HUES6 (cell line): ENCODE results near the gene USP48.

Experiments
- H3K27ac ChIP-seq: 2 replicates; pipeline ENCODE4 v1.7.0; 2013; ENCODE audit warnings: low read depth, mild to moderate bottlenecking, low read length, inconsistent platforms
- H3K27me3 ChIP-seq: 2 replicates; pipeline ENCODE4 v1.6.1; 2013; ENCODE audit warnings: low read length; ENCODE audit not compliant: control insufficient read depth, insufficient read depth
- H3K36me3 ChIP-seq: 2 replicates; pipeline ENCODE4 v1.6.1; 2013; ENCODE audit warnings: low read length; ENCODE audit not compliant: control insufficient read depth, insufficient read depth
- H3K4me1 ChIP-seq: 2 replicates; pipeline ENCODE4 v1.6.1; 2013; ENCODE audit warnings: low read length; ENCODE audit not compliant: control insufficient read depth, insufficient read depth
- H3K4me3 ChIP-seq: 2 replicates; pipeline ENCODE4 v1.5.1; 2013; ENCODE audit warnings: low read depth, low read length
- H3K9ac ChIP-seq: one replicate; pipeline ENCODE4 v1.6.1; 2013; ENCODE audit warnings: mild to moderate bottlenecking, low read length
- H3K9me3 ChIP-seq: 2 replicates; pipeline ENCODE4 v1.6.1; 2013; ENCODE audit warnings: low read depth, low read length; ENCODE audit not compliant: control insufficient read depth, insufficient read depth

The USP48 gene

GRCh38 chr1:21630571-21631343 is 152.2 kb downstream of the USP48 start:
- H3K9ac ChIP-seq = no peak overlapping the region
- H3K27me3 ChIP-seq = no peaks in the 10 kb centered on the region
- H3K4me1 ChIP-seq = peaks cover 35% of the 10 kb centered on the region
- no peaks in the 10 kb centered on the region for H3K9me3 ChIP-seq
- H3K4me3 ChIP-seq = no peak overlapping the region
- H3K36me3 ChIP-seq = no peaks in the 10 kb centered on the region
- H3K27ac ChIP-seq = no peak overlapping the region

GRCh38 chr1:21629971-21630370 is 153.0 kb downstream of the USP48 start:
- Histone ChIP-seq H3K4me1 (peaks cover 32% of the 10 kb centered on the region), H3K27ac (no peak overlapping the region), H3K4me3 (no peak overlapping the region), H3K9ac (no peak overlapping the region), H3K9me3 (no peaks in the 10 kb centered on the region), H3K27me3 (no peaks in the 10 kb centered on the region), H3K36me3 (no peaks in the 10 kb centered on the region)

GRCh38 chr1:21628798-21629393 is 154.1 kb downstream of the USP48 start:
- no peaks in the 10 kb centered on the region for H3K27me3 ChIP-seq
- H3K4me1 ChIP-seq = peaks cover 27% of the 10 kb centered on the region
- no peak overlapping the region for H3K4me3 ChIP-seq
- no peak overlapping the region for H3K27ac ChIP-seq
- no peaks in the 10 kb centered on the region for H3K36me3 ChIP-seq
- no peaks in the 10 kb centered on the region for H3K9me3 ChIP-seq
- no peak overlapping the region for H3K9ac ChIP-seq
